Measurements from ENCODE around the gene RFPL1. TPM values are rescaled to one million over a fixed set of nuclear protein-coding genes. Genes with fewer than 3 reads are reported as not detected.
A peak's percentile ranks its signal among the peaks of the same experiment; 100 is the strongest.

Gene RFPL1
- total RNA-seq, 1 donor from 2014 or later = not detected

DNA sequence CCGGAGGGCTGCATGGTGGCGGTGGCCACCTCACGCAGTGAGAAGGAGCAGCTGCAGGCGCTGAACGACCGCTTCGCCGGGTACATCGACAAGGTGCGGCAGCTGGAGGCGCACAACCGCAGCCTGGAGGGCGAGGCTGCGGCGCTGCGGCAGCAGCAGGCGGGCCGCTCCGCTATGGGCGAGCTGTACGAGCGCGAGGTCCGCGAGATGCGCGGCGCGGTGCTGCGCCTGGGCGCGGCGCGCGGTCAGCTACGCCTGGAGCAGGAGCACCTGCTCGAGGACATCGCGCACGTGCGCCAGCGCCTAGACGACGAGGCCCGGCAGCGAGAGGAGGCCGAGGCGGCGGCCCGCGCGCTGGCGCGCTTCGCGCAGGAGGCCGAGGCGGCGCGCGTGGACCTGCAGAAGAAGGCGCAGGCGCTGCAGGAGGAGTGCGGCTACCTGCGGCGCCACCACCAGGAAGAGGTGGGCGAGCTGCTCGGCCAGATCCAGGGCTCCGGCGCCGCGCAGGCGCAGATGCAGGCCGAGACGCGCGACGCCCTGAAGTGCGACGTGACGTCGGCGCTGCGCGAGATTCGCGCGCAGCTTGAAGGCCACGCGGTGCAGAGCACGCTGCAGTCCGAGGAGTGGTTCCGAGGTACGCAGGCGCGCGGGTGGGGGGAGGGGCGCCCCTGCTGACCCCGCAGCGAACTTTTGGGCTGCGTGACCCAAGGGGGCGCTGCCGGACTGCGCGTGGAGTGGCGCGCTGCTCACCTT, 42.3 kb downstream of the RFPL1 start:
- H3K4me1 Mint-ChIP-seq (ENCODE audit: unreplicated experiment) = peaks cover 14% of the 10 kb centered on the region
- DNase-seq (ENCODE audit: extremely low spot score, unreplicated experiment) = no peak
- no peak overlapping the region for H3K27ac Mint-ChIP-seq
- H3K9me3 Mint-ChIP-seq = no peaks in the 10 kb centered on the region
- peak overlapping the region; percentile 83 for H3K4me3 Mint-ChIP-seq
- TF ChIP-seq, protein P1, sequence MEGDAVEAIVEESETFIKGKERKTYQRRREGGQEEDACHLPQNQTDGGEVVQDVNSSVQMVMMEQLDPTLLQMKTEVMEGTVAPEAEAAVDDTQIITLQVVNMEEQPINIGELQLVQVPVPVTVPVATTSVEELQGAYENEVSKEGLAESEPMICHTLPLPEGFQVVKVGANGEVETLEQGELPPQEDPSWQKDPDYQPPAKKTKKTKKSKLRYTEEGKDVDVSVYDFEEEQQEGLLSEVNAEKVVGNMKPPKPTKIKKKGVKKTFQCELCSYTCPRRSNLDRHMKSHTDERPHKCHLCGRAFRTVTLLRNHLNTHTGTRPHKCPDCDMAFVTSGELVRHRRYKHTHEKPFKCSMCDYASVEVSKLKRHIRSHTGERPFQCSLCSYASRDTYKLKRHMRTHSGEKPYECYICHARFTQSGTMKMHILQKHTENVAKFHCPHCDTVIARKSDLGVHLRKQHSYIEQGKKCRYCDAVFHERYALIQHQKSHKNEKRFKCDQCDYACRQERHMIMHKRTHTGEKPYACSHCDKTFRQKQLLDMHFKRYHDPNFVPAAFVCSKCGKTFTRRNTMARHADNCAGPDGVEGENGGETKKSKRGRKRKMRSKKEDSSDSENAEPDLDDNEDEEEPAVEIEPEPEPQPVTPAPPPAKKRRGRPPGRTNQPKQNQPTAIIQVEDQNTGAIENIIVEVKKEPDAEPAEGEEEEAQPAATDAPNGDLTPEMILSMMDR (conservative IDR thresholded peaks at IDR 0.05) = peak; percentile 36
- peaks cover 6% of the 10 kb centered on the region for H3K36me3 Mint-ChIP-seq
- peaks cover 61% of the 10 kb centered on the region for H3K27me3 Mint-ChIP-seq

DNA sequence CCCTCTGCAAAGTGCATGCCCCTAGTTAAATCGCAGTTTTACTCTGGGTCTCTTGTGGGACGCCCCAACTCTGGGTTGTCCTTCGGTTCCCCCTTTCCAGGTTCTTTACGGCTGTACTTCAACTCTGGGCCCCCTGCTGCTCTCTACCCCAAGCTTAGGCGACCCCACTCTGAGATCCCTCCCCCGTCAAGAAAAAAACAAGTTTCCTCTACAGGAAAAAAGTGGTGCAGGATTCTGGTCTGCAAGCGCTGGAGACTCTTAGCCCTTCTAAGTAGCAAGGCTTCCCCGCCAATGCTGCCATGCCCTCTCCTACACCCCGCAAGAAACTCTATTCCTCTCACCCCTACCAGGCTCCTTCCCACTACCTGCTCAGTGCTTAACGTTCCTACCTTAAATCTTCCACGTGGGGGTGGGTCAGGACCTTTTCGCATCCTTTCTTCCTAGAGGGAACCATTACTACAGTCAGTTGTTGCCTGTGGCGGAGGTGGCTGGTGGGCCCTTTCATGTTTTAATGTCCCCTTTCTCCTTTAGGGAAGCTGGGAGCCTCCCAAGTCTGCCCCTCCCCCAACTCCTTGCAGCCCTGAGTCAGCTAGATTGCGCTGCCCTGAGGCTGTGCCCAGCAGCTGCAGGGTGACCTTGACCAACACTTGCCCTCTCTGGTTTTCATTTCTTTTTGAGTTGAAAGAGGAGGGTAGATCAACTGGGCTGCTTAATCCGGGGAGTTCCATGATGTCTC, 43.0 kb downstream of the RFPL1 start:
- no peak overlapping the region for H3K27ac Mint-ChIP-seq
- H3K4me3 Mint-ChIP-seq = peak overlapping the region; percentile 83
- peaks cover 53% of the 10 kb centered on the region for H3K27me3 Mint-ChIP-seq
- no peaks in the 10 kb centered on the region for H3K9me3 Mint-ChIP-seq
- H3K4me1 Mint-ChIP-seq (ENCODE audit: unreplicated experiment) = peaks cover 14% of the 10 kb centered on the region
- peaks cover 6% of the 10 kb centered on the region for H3K36me3 Mint-ChIP-seq
- TF ChIP-seq, protein P1 (conservative IDR thresholded peaks at IDR 0.05) = no peak
- DNase-seq (ENCODE audit: extremely low spot score, unreplicated experiment) = no peak

DNA sequence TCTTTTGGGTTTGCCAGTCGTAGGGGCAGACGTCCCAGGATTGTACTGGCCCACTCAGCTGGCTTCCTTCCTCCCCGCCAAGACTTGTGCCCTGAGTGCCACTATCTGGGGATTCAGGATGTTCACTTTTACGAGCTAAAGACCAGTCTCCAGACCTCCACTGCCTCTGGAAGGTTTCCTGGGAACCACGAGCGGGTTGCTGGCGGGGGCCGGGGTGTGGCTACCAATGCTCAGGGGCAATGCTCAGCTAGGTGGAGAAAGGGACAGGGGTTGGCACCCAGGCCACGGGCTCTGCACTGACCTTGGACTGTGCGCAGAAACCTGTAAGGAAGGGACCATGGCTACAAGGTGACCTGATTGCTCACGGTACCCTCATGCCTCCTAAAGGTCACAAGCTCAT, 43.9 kb downstream of the RFPL1 start:
- peaks cover 45% of the 10 kb centered on the region for H3K27me3 Mint-ChIP-seq
- H3K4me1 Mint-ChIP-seq (ENCODE audit: unreplicated experiment) = peaks cover 14% of the 10 kb centered on the region

DNA sequence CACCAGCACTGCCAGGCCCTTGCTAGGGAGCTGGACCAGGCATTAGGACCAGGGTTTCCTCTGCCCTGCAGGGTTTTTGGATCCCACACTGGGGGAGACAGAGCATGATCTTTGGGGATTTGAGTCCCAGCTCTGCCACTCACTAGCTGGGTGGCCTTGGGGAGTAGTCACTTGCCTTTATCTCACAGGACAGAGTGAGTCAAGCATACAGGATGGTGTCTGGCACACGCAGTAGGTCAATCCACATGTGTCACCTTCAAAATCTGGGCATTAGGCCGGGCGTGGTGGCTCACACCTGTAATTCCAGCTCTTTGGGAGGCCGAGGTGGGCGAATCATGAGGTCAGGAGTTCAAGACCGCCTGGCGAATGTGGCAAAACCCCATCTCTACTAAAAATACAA, 44.3 kb downstream of the RFPL1 start:
- no peak for DNase-seq (ENCODE audit: extremely low spot score, unreplicated experiment)
- Mint-ChIP-seq H3K27ac (no peak overlapping the region), H3K4me3 (no peak overlapping the region), H3K27me3 (peaks cover 40% of the 10 kb centered on the region), H3K9me3 (no peaks in the 10 kb centered on the region), H3K4me1 (ENCODE audit: unreplicated experiment) (peaks cover 14% of the 10 kb centered on the region), H3K36me3 (peaks cover 6% of the 10 kb centered on the region)
- TF ChIP-seq, protein P1 (conservative IDR thresholded peaks at IDR 0.05) = no peak

More for the DNA sequence above, 43.9 kb downstream of the RFPL1 start:
- no peak for DNase-seq (ENCODE audit: extremely low spot score, unreplicated experiment)
- Mint-ChIP-seq H3K36me3 (peaks cover 6% of the 10 kb centered on the region), H3K27ac (no peak overlapping the region), H3K4me3 (peak overlapping the region; percentile 83), H3K9me3 (no peaks in the 10 kb centered on the region)
- TF ChIP-seq, protein P1 (conservative IDR thresholded peaks at IDR 0.05) = no peak

DNA sequence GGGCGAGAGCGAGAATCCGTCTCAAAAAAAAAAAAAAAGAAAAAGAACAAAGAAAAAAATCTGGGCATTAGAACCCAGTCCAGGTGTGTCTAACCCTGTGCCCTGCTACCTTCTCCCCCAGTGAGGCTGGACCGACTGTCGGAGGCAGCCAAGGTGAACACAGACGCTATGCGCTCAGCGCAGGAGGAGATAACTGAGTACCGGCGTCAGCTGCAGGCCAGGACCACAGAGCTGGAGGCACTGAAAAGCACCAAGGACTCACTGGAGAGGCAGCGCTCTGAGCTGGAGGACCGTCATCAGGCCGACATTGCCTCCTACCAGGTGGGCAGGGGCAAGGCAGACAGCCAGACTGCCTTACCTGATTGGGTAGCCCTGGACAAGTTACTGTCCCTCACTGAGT, 44.9 kb downstream of the RFPL1 start:
- Mint-ChIP-seq H3K4me3 (no peak overlapping the region), H3K36me3 (peaks cover 6% of the 10 kb centered on the region), H3K27ac (no peak overlapping the region), H3K27me3 (peaks cover 35% of the 10 kb centered on the region), H3K9me3 (no peaks in the 10 kb centered on the region), H3K4me1 (ENCODE audit: unreplicated experiment) (peaks cover 14% of the 10 kb centered on the region)
- TF ChIP-seq, protein P1 (conservative IDR thresholded peaks at IDR 0.05) = no peak
- DNase-seq (ENCODE audit: extremely low spot score, unreplicated experiment) = no peak
